B cell (primary cell): Measurements from ENCODE around the gene TIMM10. TPM values are rescaled to one million over a fixed set of nuclear protein-coding genes. Genes with fewer than 3 reads are reported as not detected.
A peak's percentile ranks its signal among the peaks of the same experiment; 100 is the strongest.

ENCODE experiments used
- ATAC-seq: fragments of 200-7000 bp; cut with Tn5 transposase; one replicate; pipeline ENCODE4 v1.10.0; 2021; ENCODE audit warnings: low read depth, mild to moderate bottlenecking, moderate number of reproducible peaks, moderate library complexity
- CTCF ChIA-PET: fragments of 350-600 bp; sonication (Branson Sonifier 250); formaldehyde crosslinking; loops from one replicate; lab custom pipeline; 2021; ENCODE audit warnings: antibody characterized with exemption, inconsistent platforms; lab: Charles Lee
- POLR2A ChIA-PET: fragments of 350-600 bp; sonication (Branson Sonifier 250); formaldehyde crosslinking; loops from one replicate; lab custom pipeline; 2021; ENCODE audit warnings: antibody characterized with exemption; lab: Charles Lee
- DNase-seq: peaks from one replicate; pipeline ENCODE4 v3.0.0; 2013
- H2AFZ ChIP-seq: 2 replicates; pipeline ENCODE4 v1.6.1; 2012; ENCODE audit warnings: mild to moderate bottlenecking, low read depth, low read length; ENCODE audit not compliant: insufficient read depth, poor library complexity, severe bottlenecking
- H3K27ac ChIP-seq, 2 donors: 1 replicate in 1 of 2; 2 replicates in 1 of 2; pipeline ENCODE4 v1.5.1; 2012 to 2013; ENCODE audit warnings: low read length in 2 of 2, mild to moderate bottlenecking in 2 of 2, moderate library complexity in 1 of 2
- H3K27me3 ChIP-seq, 4 experiments: fragments of 200-600 bp in 1 of 4; sonication (generic) in 1 of 4; replicated peaks in 1 of 4; 1 replicate in 2 of 4; 2 replicates in 2 of 4; pipeline versions ENCODE4 v1.6.1 to v1.7.0; 2013 to 2016; ENCODE audit warnings: low read length in 3 of 4, mild to moderate bottlenecking in 2 of 4, mixed read lengths in 1 of 4, moderate library complexity in 1 of 4; ENCODE audit not compliant: insufficient read depth in 4 of 4, control insufficient read depth in 3 of 4; ENCODE audit errors: control extremely low read depth in 1 of 4
- H3K36me3 ChIP-seq, 2 experiments: replicated peaks in 1 of 2; 1 replicate in 1 of 2; 2 replicates in 1 of 2; pipeline versions ENCODE4 v1.6.1 to v1.7.1; 2013; ENCODE audit warnings: low read length in 1 of 2; ENCODE audit not compliant: insufficient read depth in 2 of 2, control insufficient read depth in 1 of 2; ENCODE audit errors: control extremely low read depth in 1 of 2, extremely low read depth in 1 of 2
- H3K4me1 ChIP-seq, 2 donors: fragments of 200-600 bp in 1 of 2; sonication (generic) in 1 of 2; 1 replicate in 1 of 2; 2 replicates in 1 of 2; pipeline versions ENCODE4 v1.5.1 to v1.6.1; 2013 to 2017; ENCODE audit warnings: low read length in 2 of 2; ENCODE audit not compliant: control insufficient read depth in 2 of 2, insufficient read depth in 2 of 2
- H3K4me2 ChIP-seq: replicated peaks from 2 replicates; pipeline ENCODE3; 2012; ENCODE audit warnings: mild to moderate bottlenecking, low read depth, low read length; ENCODE audit not compliant: poor library complexity, severe bottlenecking
- H3K4me3 ChIP-seq, 5 experiments: fragments of 200-600 bp in 1 of 5; sonication (generic) in 1 of 5; 1 replicate in 3 of 5; 2 replicates in 2 of 5; pipeline versions ENCODE4 v1.5.1 to v1.7.0; 2011 to 2016; ENCODE audit warnings: low read length in 4 of 5, mild to moderate bottlenecking in 4 of 5, low read depth in 2 of 5, control low read depth in 1 of 5, moderate library complexity in 1 of 5; ENCODE audit not compliant: insufficient read depth in 1 of 5; ENCODE audit errors: control extremely low read depth in 1 of 5, extremely low read depth in 1 of 5
- H3K79me2 ChIP-seq: fragments of 200-600 bp; sonication (generic); one replicate; pipeline ENCODE4 v1.6.0; 2016; ENCODE audit warnings: low read length; ENCODE audit not compliant: control insufficient read depth, insufficient read depth
- H3K9ac ChIP-seq: fragments of 200-600 bp; sonication (generic); 2 replicates; pipeline ENCODE4 v1.6.1; 2017; ENCODE audit warnings: mild to moderate bottlenecking, low read length, moderate library complexity
- H3K9me3 ChIP-seq, 3 donors: one replicate each; pipeline versions ENCODE4 v1.6.1 to v1.7.1; 2013; ENCODE audit warnings: low read length in 2 of 3; ENCODE audit not compliant: control insufficient read depth in 2 of 3, insufficient read depth in 1 of 3; ENCODE audit errors: control extremely low read depth in 1 of 3
- H4K20me1 ChIP-seq: 2 replicates; pipeline ENCODE4 v1.6.0; 2012; ENCODE audit warnings: mild to moderate bottlenecking, low read length; ENCODE audit not compliant: insufficient read depth, control insufficient read depth, poor library complexity, severe bottlenecking
- H3K27ac Mint-ChIP-seq: one replicate; pipeline ENCODE4 v1.8.0; 2021; ENCODE audit warnings: mixed read lengths
- H3K27me3 Mint-ChIP-seq: one replicate; pipeline ENCODE4 v1.8.0; 2021; ENCODE audit warnings: mixed read lengths
- H3K4me1 Mint-ChIP-seq: one replicate; pipeline ENCODE4 v1.8.0; 2021; ENCODE audit warnings: mixed read lengths
- H3K4me3 Mint-ChIP-seq: one replicate; pipeline ENCODE4 v1.8.0; 2021; ENCODE audit warnings: mixed read lengths
- H3K9me3 Mint-ChIP-seq: one replicate; pipeline ENCODE4 v1.8.0; 2022; ENCODE audit warnings: mixed read lengths; ENCODE audit not compliant: insufficient read depth
- EZH2 ChIP-seq: IDR thresholded peaks from 2 replicates; pipeline ENCODE4 v1.6.1; 2012; ENCODE audit warnings: borderline replicate concordance, low read depth, mild to moderate bottlenecking, moderate library complexity, low read length; ENCODE audit not compliant: insufficient read depth, poor library complexity, severe bottlenecking
- WGBS: methylation state at CpG from one replicate; pipeline ENCODE4 v1.1.5; 2013; ENCODE audit warnings: missing lambda C conversion rate; ENCODE audit not compliant: insufficient coverage; 5-methylcytosine and 5-hydroxymethylcytosine counted together
- intact Hi-C: fragments of 100-400 bp; cut with micrococcal nuclease; formaldehyde crosslinking; loops from one replicate; pipeline ENCODE4 v1.10.0; 2022
- polyA plus RNA-seq: library from polyadenylated mRNA; depleted of rRNA; stranded (reverse); fragments of >200 nt; gene quantifications from 2 replicates; pipeline ENCODE4 v1.2.3, GENCODE V29; 2012
- total RNA-seq, 2 donors: library from RNA; stranded (reverse); fragments of 120-200 nt in 1 of 2; gene quantifications; 1 replicate in 1 of 2; 2 replicates in 1 of 2; pipeline versions ENCODE4 v1.2.3 to v1.2.4, GENCODE V29; 2013 to 2022
- TF ChIP-seq, protein P1 (sequence below): fragments of 200-600 bp; IDR thresholded peaks from one replicate; pipeline ENCODE4 v1.8.0; 2022; ENCODE audit warnings: antibody characterized with exemption, mild to moderate bottlenecking

Gene TIMM10
- total and polyA plus RNA-seq, 2 donors (not counting 1 experiment from before 2014, with no cell fraction given) = 36.5 to 39.6 TPM

DNA sequence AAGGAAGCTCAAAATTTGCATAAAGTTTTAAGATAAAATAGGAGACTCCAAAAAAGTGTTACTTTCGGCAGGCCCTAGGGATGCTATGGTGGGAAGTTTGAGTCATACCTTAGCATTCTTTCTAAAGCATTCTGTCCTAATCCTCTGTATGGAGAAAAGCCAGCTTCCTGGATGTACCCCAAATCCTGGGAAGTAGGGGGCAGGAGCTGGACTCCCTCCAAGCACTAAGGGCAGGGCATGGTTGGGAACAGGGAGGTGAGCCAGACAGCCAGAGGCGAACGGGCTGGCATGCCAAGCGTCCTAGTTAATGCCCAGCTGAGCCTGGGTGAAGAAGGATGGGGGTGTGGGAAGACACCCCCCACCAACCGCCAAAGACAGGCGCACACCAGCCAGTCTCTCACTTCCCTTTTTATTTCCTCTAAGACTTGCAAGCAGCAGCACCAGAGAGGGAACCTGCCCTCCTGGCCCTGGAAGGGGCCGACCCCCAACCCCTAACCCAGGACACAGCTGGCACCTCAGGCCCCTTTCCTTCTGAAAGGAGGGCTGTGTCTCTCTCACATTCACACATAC lies 46.3 kb downstream of the TIMM10 start:
- peak overlapping the region; percentile 20 for H3K27ac Mint-ChIP-seq
- POLR2A ChIA-PET = interaction anchor here (1.2 kb wide), 1 partner anchor 27 kb away, joined by 4 read pairs; no protein-coding TSS in a partner anchor
- TF ChIP-seq, protein P1, sequence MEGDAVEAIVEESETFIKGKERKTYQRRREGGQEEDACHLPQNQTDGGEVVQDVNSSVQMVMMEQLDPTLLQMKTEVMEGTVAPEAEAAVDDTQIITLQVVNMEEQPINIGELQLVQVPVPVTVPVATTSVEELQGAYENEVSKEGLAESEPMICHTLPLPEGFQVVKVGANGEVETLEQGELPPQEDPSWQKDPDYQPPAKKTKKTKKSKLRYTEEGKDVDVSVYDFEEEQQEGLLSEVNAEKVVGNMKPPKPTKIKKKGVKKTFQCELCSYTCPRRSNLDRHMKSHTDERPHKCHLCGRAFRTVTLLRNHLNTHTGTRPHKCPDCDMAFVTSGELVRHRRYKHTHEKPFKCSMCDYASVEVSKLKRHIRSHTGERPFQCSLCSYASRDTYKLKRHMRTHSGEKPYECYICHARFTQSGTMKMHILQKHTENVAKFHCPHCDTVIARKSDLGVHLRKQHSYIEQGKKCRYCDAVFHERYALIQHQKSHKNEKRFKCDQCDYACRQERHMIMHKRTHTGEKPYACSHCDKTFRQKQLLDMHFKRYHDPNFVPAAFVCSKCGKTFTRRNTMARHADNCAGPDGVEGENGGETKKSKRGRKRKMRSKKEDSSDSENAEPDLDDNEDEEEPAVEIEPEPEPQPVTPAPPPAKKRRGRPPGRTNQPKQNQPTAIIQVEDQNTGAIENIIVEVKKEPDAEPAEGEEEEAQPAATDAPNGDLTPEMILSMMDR = no peak
- no peak for TF ChIP-seq EZH2
- WGBS = 0% methylated on average over 2 of the region's 7 CpGs
- CTCF ChIA-PET = interaction anchor here (0.7 to 12.5 kb wide), 16 partner anchors 10 to 315 kb away, joined by 3 to 148 read pairs (median 4); partner anchors contain the start of genes CLP1, RTN4RL2 and SLC43A1
- no peaks in the 10 kb centered on the region for H4K20me1 ChIP-seq
- no peaks in the 10 kb centered on the region for H3K36me3 ChIP-seq
- intact Hi-C loops = loop anchor here (2.0 to 5.0 kb wide), 2 partner anchors 33 to 43 kb away; partner anchors contain the start of gene SLC43A1
- ATAC-seq (peak; percentile 75), DNase-seq (peak; percentile 79)
- peaks cover 33 to 40% of the 10 kb centered on the region in 2 donors for H3K4me1 ChIP-seq
- H2AFZ ChIP-seq = no peak overlapping the region
- H3K4me3 Mint-ChIP-seq = peak overlapping the region; percentile 56
- peaks cover 0 to 17% (median 3%) of the 10 kb centered on the region in 4 experiments for H3K27me3 ChIP-seq
- peak overlapping the region in 1 of 5 experiments; percentile 30 for H3K4me3 ChIP-seq
- no peaks in the 10 kb centered on the region for H3K79me2 ChIP-seq
- no peaks in the 10 kb centered on the region for H3K27me3 Mint-ChIP-seq
- H3K9ac ChIP-seq = no peak overlapping the region
- H3K27ac ChIP-seq = no peak overlapping the region
- H3K9me3 Mint-ChIP-seq = no peaks in the 10 kb centered on the region
- peaks cover 45% of the 10 kb centered on the region for H3K4me1 Mint-ChIP-seq
- H3K9me3 ChIP-seq = peaks cover 0 to 4% (median 0%) of the 10 kb centered on the region in 3 donors
- H3K4me2 ChIP-seq = peak overlapping the region; percentile 99

DNA sequence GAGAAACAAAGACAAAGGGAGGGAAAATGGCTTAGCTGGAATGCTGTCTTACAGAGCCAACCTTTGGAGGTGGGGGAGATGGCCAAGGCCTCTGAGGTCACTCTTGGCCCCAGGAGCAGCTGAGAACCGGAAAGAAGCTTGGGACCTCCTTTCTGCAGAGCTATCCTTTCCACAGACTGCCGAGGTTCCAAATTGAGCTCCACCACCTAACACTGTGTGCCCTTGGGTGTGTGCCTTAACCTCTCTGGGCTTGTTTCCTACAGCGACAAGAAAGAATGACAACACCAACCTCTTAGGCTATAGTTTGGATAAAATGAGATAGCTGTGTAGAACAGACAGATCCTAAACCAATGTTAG lies 47.0 kb downstream of the TIMM10 start:
- H3K9me3 Mint-ChIP-seq = no peaks in the 10 kb centered on the region
- Histone ChIP-seq H3K9me3 (peaks cover 0 to 4% (median 0%) of the 10 kb centered on the region in 3 donors), H3K4me3 (peak overlapping the region in 4 of 5 experiments; percentile 22 to 69 (median 52)), H4K20me1 (no peaks in the 10 kb centered on the region), H3K9ac (peak overlapping the region; percentile 70), H2AFZ (no peak overlapping the region), H3K4me2 (peak overlapping the region; percentile 99), H3K79me2 (no peaks in the 10 kb centered on the region), H3K4me1 (peaks cover 33 to 40% of the 10 kb centered on the region in 2 donors), H3K27ac (no peak overlapping the region), H3K27me3 (peaks cover 0 to 17% (median 3%) of the 10 kb centered on the region in 4 experiments), H3K36me3 (no peaks in the 10 kb centered on the region)
- ChIA-PET CTCF (interaction anchor here (0.7 to 12.5 kb wide), 16 partner anchors 10 to 315 kb away, joined by 3 to 148 read pairs (median 4); partner anchors contain the start of genes CLP1, RTN4RL2 and SLC43A1), POLR2A (interaction anchor here (1.2 kb wide), 1 partner anchor 26 kb away, joined by 4 read pairs; no protein-coding TSS in a partner anchor)
- no peaks in the 10 kb centered on the region for H3K27me3 Mint-ChIP-seq
- H3K4me1 Mint-ChIP-seq = peaks cover 45% of the 10 kb centered on the region
- 63% methylated on average over 1 of the region's 3 CpGs for WGBS
- H3K27ac Mint-ChIP-seq = no peak overlapping the region
- ATAC-seq = no peak
- intact Hi-C loops = loop anchor here (1.0 to 5.0 kb wide), 2 partner anchors 34 to 138 kb away; partner anchors contain the start of gene SLC43A1
- no peak for TF ChIP-seq EZH2
- TF ChIP-seq, protein P1 = no peak
- peak overlapping the region; percentile 78 for H3K4me3 Mint-ChIP-seq
- DNase-seq = no peak
